NK-92 (cell line): Measurements from ENCODE around the gene GAST.
"Not testable (repeated sequence)": the region's sequence is repeated elsewhere in the genome, so short reads cannot be mapped to it uniquely, and the experiment has no call there.

Experiments used
- DNase-seq: peaks from one replicate; lab custom pipeline; 2025; ENCODE audit not compliant: unreplicated experiment; lab: John Stamatoyannopoulos, UW

GAST gene

GRCh38 chr17:41683441-41684007 lies 28.6 kb upstream of the GAST start:
- DNase-seq, result no peak

- no peak for DNase-seq
Observed at GRCh38 chr17:41684035-41684434, 28.1 kb upstream of the GAST start.

- not testable (repeated sequence) for DNase-seq
Observed at GRCh38 chr17:41685753-41686152, 26.4 kb upstream of the GAST start.

GRCh38 chr17:41686281-41686680 lies 25.9 kb upstream of the GAST start:
- DNase-seq, result no peak

GRCh38 chr17:41687828-41688640 lies 24.1 kb upstream of the GAST start:
- no peak for DNase-seq

- peak; percentile 97 for DNase-seq
Observed at GRCh38 chr17:41688641-41689496, 23.3 kb upstream of the GAST start, which contains the start of gene EIF1. EIF1 (plus strand) TSS chr17:41688885; CDS start chr17:41689039, 154 bp downstream.

- no peak for DNase-seq
Observed at GRCh38 chr17:41689497-41690299, 22.4 kb upstream of the GAST start.

- DNase-seq, result no peak
Observed at GRCh38 chr17:41690497-41690896, 21.6 kb upstream of the GAST start.

GRCh38 chr17:41691031-41691777 lies 20.9 kb upstream of the GAST start:
- no peak for DNase-seq

GRCh38 chr17:41692722-41693521 lies 19.2 kb upstream of the GAST start:
- DNase-seq, result no peak

GRCh38 chr17:41695134-41695661 lies 16.9 kb upstream of the GAST start:
- DNase-seq, result no peak

- DNase-seq, result no peak
Observed at GRCh38 chr17:41695954-41696757, 16.0 kb upstream of the GAST start.

GRCh38 chr17:41697122-41697962 lies 14.8 kb upstream of the GAST start:
- no peak for DNase-seq

GRCh38 chr17:41700843-41701242 lies 11.3 kb upstream of the GAST start:
- DNase-seq, result not testable (repeated sequence)

GRCh38 chr17:41702712-41703111 lies 9.4 kb upstream of the GAST start:
- DNase-seq, result no peak

GRCh38 chr17:41705271-41705991 lies 6.7 kb upstream of the GAST start:
- DNase-seq, result no peak
